Prostate gland (tissue), 2 donors: ENCODE data around the gene GAB2. TPM values are rescaled to one million over a fixed set of nuclear protein-coding genes. Genes with fewer than 3 reads are reported as not detected.

ENCODE experiments used
- DNase-seq: peaks from one replicate; pipeline ENCODE4 v3.0.0-alpha.2; 2019; ENCODE audit warnings: low spot score
- H3K27ac ChIP-seq, 2 donors: fragments of 200-600 bp; sonication (generic); 2 replicates each; pipeline ENCODE4 v1.5.1; 2017 to 2019
- H3K27me3 ChIP-seq: fragments of 200-600 bp; sonication (generic); replicated peaks from 2 replicates; pipeline ENCODE4 v1.5.1; 2019; ENCODE audit not compliant: insufficient read depth
- H3K36me3 ChIP-seq, 2 donors: fragments of 200-600 bp; sonication (generic); 1 replicate in 1 of 2; 2 replicates in 1 of 2; pipeline versions ENCODE4 v1.5.1 to v1.8.1; 2017 to 2019
- H3K4me1 ChIP-seq: fragments of 200-600 bp; sonication (generic); replicated peaks from 2 replicates; pipeline ENCODE4 v1.5.1; 2019
- H3K4me3 ChIP-seq, 2 donors: fragments of 200-600 bp; sonication (generic); 2 replicates each; pipeline ENCODE4 v1.5.1; 2017 to 2019
- H3K9me3 ChIP-seq: fragments of 200-600 bp; sonication (generic); 2 replicates; pipeline ENCODE4 v1.5.1; 2017
- CTCF ChIP-seq, 4 experiments: fragments of 200-600 bp in 2 of 4; fragments of 450-650 bp in 2 of 4; sonication (generic) in 2 of 4; IDR thresholded peaks; 1 replicate in 3 of 4; 2 replicates in 1 of 4; pipeline ENCODE4 v1.5.1; 2016 to 2019; ENCODE audit warnings: antibody characterized with exemption in 4 of 4, mild to moderate bottlenecking in 2 of 4, moderate library complexity in 2 of 4
- POLR2A ChIP-seq: fragments of 450-650 bp; IDR thresholded peaks from one replicate; pipeline ENCODE4 v1.6.1; 2016; ENCODE audit warnings: antibody characterized with exemption, mild to moderate bottlenecking
- POLR2AphosphoS5 ChIP-seq: sonication (generic); formaldehyde crosslinking; IDR thresholded peaks from one replicate; pipeline ENCODE4 v1.6.1; 2017; ENCODE audit warnings: antibody characterized with exemption
- WGBS: methylation state at CpG from one replicate; pipeline ENCODE4 v1.1.5; 2018; 5-methylcytosine and 5-hydroxymethylcytosine counted together
- intact Hi-C: fragments of 100-400 bp; cut with DNase I; formaldehyde crosslinking; loops from one replicate; pipeline ENCODE4 v1.14.2; 2022
- total RNA-seq, 2 donors: library from RNA; depleted of rRNA; stranded (reverse); fragments of >200 nt; gene quantifications; one replicate each; pipeline ENCODE4 v1.1.0, GENCODE V29; 2016

The GAB2 gene
- total RNA-seq, 2 donors from 2014 or later = 7.4 to 12.8 TPM

- 1% methylated on average over 9 of the region's 9 CpGs for WGBS
- no peak overlapping the region for H3K4me3 ChIP-seq
- DNase-seq = peak; percentile 10
- TF ChIP-seq POLR2AphosphoS5 = no peak
- TF ChIP-seq CTCF (IDR thresholded peaks at IDR 0.05) = peak; percentile 33 to 45 (median 42)
- H3K4me1 ChIP-seq = no peaks in the 10 kb centered on the region
- H3K36me3 ChIP-seq = no peaks in the 10 kb centered on the region
- H3K27me3 ChIP-seq = no peaks in the 10 kb centered on the region
- no peak overlapping the region for H3K27ac ChIP-seq
- H3K9me3 ChIP-seq = no peaks in the 10 kb centered on the region
- intact Hi-C loops = loop anchor here (5.0 kb wide), 1 partner anchor 268 kb away; no protein-coding TSS in a partner anchor
Observed at GRCh38 chr11:78420255-78420764, 2.7 kb upstream of the GAB2 start.

GRCh38 chr11:78419327-78419726 lies 1.7 kb upstream of the GAB2 start:
- H3K27ac ChIP-seq = no peak overlapping the region

GRCh38 chr11:78418584-78419211 lies 1.1 kb upstream of the GAB2 start:
- no peak for DNase-seq
- H3K36me3 ChIP-seq = no peaks in the 10 kb centered on the region
- intact Hi-C loops = loop anchor here (2.0 to 10.0 kb wide), 3 partner anchors 104 to 190 kb away; no protein-coding TSS in a partner anchor
- H3K4me3 ChIP-seq = no peak overlapping the region
- peak overlapping the region in 1 of 2 donors; percentile 81 for H3K27ac ChIP-seq
- TF ChIP-seq CTCF (IDR thresholded peaks at IDR 0.05) = no peak
- no peak for TF ChIP-seq POLR2AphosphoS5
- TF ChIP-seq POLR2A = no peak
- H3K27me3 ChIP-seq = no peaks in the 10 kb centered on the region
- 26% methylated on average over 11 of the region's 11 CpGs for WGBS
- no peaks in the 10 kb centered on the region for H3K9me3 ChIP-seq
- H3K4me1 ChIP-seq = no peaks in the 10 kb centered on the region

More at GRCh38 chr11:78419327-78419726, 1.7 kb upstream of the GAB2 start:
- H3K9me3 ChIP-seq = no peaks in the 10 kb centered on the region
- intact Hi-C loops = loop anchor here (2.0 to 10.0 kb wide), 3 partner anchors 105 to 191 kb away; no protein-coding TSS in a partner anchor
- no peaks in the 10 kb centered on the region for H3K27me3 ChIP-seq
- WGBS = 36% methylated on average over 5 of the region's 5 CpGs
- H3K36me3 ChIP-seq = no peaks in the 10 kb centered on the region
- no peak for DNase-seq
- H3K4me3 ChIP-seq = no peak overlapping the region
- TF ChIP-seq CTCF (IDR thresholded peaks at IDR 0.05) (no peak), POLR2AphosphoS5 (no peak), POLR2A (no peak)
- no peaks in the 10 kb centered on the region for H3K4me1 ChIP-seq

GRCh38 chr11:78417888-78418583 lies 416 bp upstream of the GAB2 start:
- TF ChIP-seq POLR2AphosphoS5 = no peak
- TF ChIP-seq CTCF (IDR thresholded peaks at IDR 0.05) = peak in 2 of 4 experiments; percentile 38 to 55
- TF ChIP-seq POLR2A = peak; percentile 49
- peak; percentile 67 for DNase-seq
- intact Hi-C loops = loop anchor here (2.0 to 10.0 kb wide), 3 partner anchors 103 to 189 kb away; no protein-coding TSS in a partner anchor
- no peaks in the 10 kb centered on the region for H3K9me3 ChIP-seq
- under 1% methylated on average over 66 of the region's 68 CpGs for WGBS
- no peaks in the 10 kb centered on the region for H3K36me3 ChIP-seq
- H3K27me3 ChIP-seq = no peaks in the 10 kb centered on the region
- H3K4me3 ChIP-seq = peak overlapping the region; percentile 56 to 77
- H3K27ac ChIP-seq = peak overlapping the region; percentile 66 to 81
- no peaks in the 10 kb centered on the region for H3K4me1 ChIP-seq
